Measurements from ENCODE around the gene CPVL. TPM values are rescaled to one million over a fixed set of nuclear protein-coding genes. Genes with fewer than 3 reads are reported as not detected.

Gene CPVL
- total and polyA plus RNA-seq, 2 experiments from 2014 or later: 31.9 to 37.8 TPM

DNA sequence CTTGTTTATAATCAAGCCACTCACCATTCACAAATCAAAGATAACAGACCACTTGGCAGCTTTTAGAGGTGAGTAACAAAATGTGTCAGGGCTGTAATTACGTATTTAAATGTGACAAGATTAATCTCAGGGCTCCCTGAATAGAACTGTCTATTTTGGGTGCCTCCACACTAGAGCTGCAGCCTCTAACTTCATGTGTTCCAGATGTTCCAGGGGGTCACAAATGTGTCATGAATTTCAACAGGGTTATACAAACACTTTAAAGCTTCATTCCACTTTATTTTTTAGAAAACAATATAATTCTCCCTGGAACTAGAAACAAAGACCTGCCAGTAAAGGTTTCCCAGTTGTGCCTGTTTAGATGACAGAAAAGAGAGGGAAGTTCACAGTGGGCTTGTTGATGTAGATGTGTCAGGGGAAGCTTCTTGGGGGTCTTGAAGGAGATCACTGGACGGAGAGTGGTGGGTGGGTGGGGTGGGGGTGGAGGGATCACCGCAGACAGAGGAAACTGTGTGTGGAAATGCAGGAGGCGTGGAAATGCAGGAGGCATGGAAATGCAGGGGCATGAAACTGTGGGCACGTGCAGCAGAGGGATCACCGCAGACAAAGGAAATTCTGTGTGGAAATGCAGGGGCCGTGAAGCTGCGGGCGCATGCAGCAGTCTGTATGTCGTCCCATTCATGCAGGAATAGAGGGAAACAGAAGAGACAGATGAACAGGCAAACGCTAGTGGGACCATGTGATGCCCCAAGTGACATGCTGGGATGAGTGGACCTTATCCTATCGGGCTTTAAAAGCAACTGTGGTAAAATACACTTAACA is 146.2 kb downstream of the CPVL start (continued):
- TF ChIP-seq STAT1 (IDR thresholded peaks at IDR 0.05; ENCODE audit: unreplicated experiment) (no peak), ZNF331 (CRISPR knock-in tag; IDR thresholded peaks at IDR 0.05; ENCODE audit: low read depth) (no peak), NANOG (IDR thresholded peaks at IDR 0.05; ENCODE audit: borderline replicate concordance) (no peak), EZH2phosphoT487 (IDR thresholded peaks at IDR 0.05; ENCODE audit: unreplicated experiment) (no peak), CTCF (conservative IDR thresholded peaks at IDR 0.05; ENCODE audit: low read depth in 2 of 2) (no peak)
- TF ChIP-seq, protein P1, sequence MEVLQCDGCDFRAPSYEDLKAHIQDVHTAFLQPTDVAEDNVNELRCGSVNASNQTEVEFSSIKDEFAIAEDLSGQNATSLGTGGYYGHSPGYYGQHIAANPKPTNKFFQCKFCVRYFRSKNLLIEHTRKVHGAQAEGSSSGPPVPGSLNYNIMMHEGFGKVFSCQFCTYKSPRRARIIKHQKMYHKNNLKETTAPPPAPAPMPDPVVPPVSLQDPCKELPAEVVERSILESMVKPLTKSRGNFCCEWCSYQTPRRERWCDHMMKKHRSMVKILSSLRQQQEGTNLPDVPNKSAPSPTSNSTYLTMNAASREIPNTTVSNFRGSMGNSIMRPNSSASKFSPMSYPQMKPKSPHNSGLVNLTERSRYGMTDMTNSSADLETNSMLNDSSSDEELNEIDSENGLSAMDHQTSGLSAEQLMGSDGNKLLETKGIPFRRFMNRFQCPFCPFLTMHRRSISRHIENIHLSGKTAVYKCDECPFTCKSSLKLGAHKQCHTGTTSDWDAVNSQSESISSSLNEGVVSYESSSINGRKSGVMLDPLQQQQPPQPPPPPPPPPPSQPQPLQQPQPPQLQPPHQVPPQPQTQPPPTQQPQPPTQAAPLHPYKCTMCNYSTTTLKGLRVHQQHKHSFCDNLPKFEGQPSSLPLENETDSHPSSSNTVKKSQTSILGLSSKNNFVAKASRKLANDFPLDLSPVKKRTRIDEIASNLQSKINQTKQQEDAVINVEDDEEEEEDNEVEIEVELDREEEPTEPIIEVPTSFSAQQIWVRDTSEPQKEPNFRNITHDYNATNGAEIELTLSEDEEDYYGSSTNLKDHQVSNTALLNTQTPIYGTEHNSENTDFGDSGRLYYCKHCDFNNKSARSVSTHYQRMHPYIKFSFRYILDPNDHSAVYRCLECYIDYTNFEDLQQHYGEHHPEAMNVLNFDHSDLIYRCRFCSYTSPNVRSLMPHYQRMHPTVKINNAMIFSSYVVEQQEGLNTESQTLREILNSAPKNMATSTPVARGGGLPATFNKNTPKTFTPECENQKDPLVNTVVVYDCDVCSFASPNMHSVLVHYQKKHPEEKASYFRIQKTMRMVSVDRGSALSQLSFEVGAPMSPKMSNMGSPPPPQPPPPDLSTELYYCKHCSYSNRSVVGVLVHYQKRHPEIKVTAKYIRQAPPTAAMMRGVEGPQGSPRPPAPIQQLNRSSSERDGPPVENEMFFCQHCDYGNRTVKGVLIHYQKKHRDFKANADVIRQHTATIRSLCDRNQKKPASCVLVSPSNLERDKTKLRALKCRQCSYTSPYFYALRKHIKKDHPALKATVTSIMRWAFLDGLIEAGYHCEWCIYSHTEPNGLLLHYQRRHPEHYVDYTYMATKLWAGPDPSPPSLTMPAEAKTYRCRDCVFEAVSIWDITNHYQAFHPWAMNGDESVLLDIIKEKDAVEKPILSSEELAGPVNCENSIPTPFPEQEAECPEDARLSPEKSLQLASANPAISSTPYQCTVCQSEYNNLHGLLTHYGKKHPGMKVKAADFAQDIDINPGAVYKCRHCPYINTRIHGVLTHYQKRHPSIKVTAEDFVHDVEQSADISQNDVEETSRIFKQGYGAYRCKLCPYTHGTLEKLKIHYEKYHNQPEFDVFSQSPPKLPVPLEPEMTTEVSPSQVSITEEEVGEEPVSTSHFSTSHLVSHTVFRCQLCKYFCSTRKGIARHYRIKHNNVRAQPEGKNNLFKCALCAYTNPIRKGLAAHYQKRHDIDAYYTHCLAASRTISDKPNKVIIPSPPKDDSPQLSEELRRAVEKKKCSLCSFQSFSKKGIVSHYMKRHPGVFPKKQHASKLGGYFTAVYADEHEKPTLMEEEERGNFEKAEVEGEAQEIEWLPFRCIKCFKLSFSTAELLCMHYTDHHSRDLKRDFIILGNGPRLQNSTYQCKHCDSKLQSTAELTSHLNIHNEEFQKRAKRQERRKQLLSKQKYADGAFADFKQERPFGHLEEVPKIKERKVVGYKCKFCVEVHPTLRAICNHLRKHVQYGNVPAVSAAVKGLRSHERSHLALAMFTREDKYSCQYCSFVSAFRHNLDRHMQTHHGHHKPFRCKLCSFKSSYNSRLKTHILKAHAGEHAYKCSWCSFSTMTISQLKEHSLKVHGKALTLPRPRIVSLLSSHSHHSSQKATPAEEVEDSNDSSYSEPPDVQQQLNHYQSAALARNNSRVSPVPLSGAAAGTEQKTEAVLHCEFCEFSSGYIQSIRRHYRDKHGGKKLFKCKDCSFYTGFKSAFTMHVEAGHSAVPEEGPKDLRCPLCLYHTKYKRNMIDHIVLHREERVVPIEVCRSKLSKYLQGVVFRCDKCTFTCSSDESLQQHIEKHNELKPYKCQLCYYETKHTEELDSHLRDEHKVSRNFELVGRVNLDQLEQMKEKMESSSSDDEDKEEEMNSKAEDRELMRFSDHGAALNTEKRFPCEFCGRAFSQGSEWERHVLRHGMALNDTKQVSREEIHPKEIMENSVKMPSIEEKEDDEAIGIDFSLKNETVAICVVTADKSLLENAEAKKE (CRISPR knock-in tag; IDR thresholded peaks at IDR 0.05): no peak

GRCh38 chr7:28999427-28999826 is 146.9 kb downstream of the CPVL start:
- no peak overlapping the region for H3K27ac ChIP-seq (ENCODE audit: low read depth)
- no peak overlapping the region for H3K4me3 ChIP-seq
- no peaks in the 10 kb centered on the region for H4K20me1 ChIP-seq (replicated peaks; ENCODE audit: insufficient read depth)
- H3K79me2 ChIP-seq (replicated peaks; ENCODE audit: insufficient read depth): no peaks in the 10 kb centered on the region
- no peaks in the 10 kb centered on the region for H3F3A ChIP-seq (replicated peaks; ENCODE audit: low read depth)
- H3K36me3 ChIP-seq (ENCODE audit: insufficient read depth): no peaks in the 10 kb centered on the region
- no peak for TF ChIP-seq POLR2AphosphoS5 (IDR thresholded peaks at IDR 0.05; ENCODE audit: low read depth)
- TF ChIP-seq, protein P1 (CRISPR knock-in tag; IDR thresholded peaks at IDR 0.05): no peak
- Mint-ChIP-seq H3K27me3 (ENCODE audit: insufficient read depth, low read depth, poor library complexity) (peaks cover 1% of the 10 kb centered on the region), H3K36me3 (ENCODE audit: low read depth) (peaks cover 13% of the 10 kb centered on the region), H3K27ac (no peak overlapping the region), H3K4me1 (peaks cover 20% of the 10 kb centered on the region), H3K4me3 (no peak overlapping the region), H3K9me3 (peaks cover 11% of the 10 kb centered on the region)
- no peaks in the 10 kb centered on the region for H3K27me3 ChIP-seq (ENCODE audit: insufficient read depth)
- no peaks in the 10 kb centered on the region for H3K9me2 ChIP-seq (ENCODE audit: insufficient read depth)
- H3K4me2 ChIP-seq: no peak overlapping the region
- no peak for ATAC-seq
- no peak overlapping the region for H2AFZ ChIP-seq
- H3K4me1 ChIP-seq (ENCODE audit: insufficient read depth): peaks cover 12% of the 10 kb centered on the region
- DNase-seq (ENCODE audit: low spot score): no peak
